Calu3 (cell line): Measurements from ENCODE around the gene MS4A2. TPM values are rescaled to one million over a fixed set of nuclear protein-coding genes. Genes with fewer than 3 reads are reported as not detected.
"Not testable (repeated sequence)": the region's sequence is repeated elsewhere in the genome, so short reads cannot be mapped to it uniquely, and the experiment has no call there.

Experiments
- BruUV-seq: library from RNA; stranded (reverse); fragments of 400-500 nt; replicated peaks from 2 replicates; lab custom pipeline; 2021; lab: Mats Ljungman, UMichigan
- CTCF ChIA-PET: fragments of 300-600 bp; sonication (Branson Sonifier 250); formaldehyde crosslinking; loops from one replicate; lab custom pipeline; 2022; ENCODE audit warnings: antibody characterized with exemption; lab: Charles Lee
- DNase-seq: peaks from one replicate; pipeline ENCODE4 v3.0.0; 2022
- H3K27ac Mint-ChIP-seq: one replicate; pipeline ENCODE4 v1.8.0; 2022; ENCODE audit warnings: mixed read lengths; ENCODE audit not compliant: unreplicated experiment
- H3K27me3 Mint-ChIP-seq: one replicate; pipeline ENCODE4 v1.8.0; 2022; ENCODE audit warnings: mixed read lengths; ENCODE audit not compliant: unreplicated experiment
- H3K36me3 Mint-ChIP-seq: one replicate; pipeline ENCODE4 v1.8.0; 2022; ENCODE audit warnings: mild to moderate bottlenecking, moderate library complexity, mixed read lengths; ENCODE audit not compliant: insufficient read depth, unreplicated experiment
- H3K4me1 Mint-ChIP-seq: one replicate; pipeline ENCODE4 v1.8.0; 2022; ENCODE audit warnings: mild to moderate bottlenecking, low read depth, mixed read lengths; ENCODE audit not compliant: unreplicated experiment
- H3K4me3 Mint-ChIP-seq: one replicate; pipeline ENCODE4 v1.8.0; 2022; ENCODE audit warnings: mild to moderate bottlenecking, low read depth, moderate library complexity, mixed read lengths; ENCODE audit not compliant: unreplicated experiment
- H3K9me3 Mint-ChIP-seq: one replicate; pipeline ENCODE4 v1.8.0; 2022; ENCODE audit warnings: low read depth, mixed read lengths; ENCODE audit not compliant: unreplicated experiment
- CTCF ChIP-seq: fragments of 200-600 bp; IDR thresholded peaks from one replicate; pipeline ENCODE4 v1.8.0; 2022; ENCODE audit warnings: antibody characterized with exemption; ENCODE audit not compliant: unreplicated experiment
- intact Hi-C: fragments of 100-400 bp; cut with micrococcal nuclease; formaldehyde crosslinking; loops from one replicate; pipeline ENCODE4 v1.10.0; 2022; ENCODE audit not compliant: unreplicated experiment
- total RNA-seq: library from RNA; stranded (reverse); gene quantifications from 2 replicates; pipeline ENCODE4 v1.2.3, GENCODE V29; 2022

The MS4A2 gene
- total RNA-seq, 1 experiment from 2014 or later, result not detected

GRCh38 chr11:60127311-60127811, 38.9 kb downstream of the MS4A2 start:
- peak; percentile 71 for DNase-seq
- H3K27me3 Mint-ChIP-seq, result no peaks in the 10 kb centered on the region
- BruUV-seq, result no TSS peak
- intact Hi-C loops, result loop anchor here (2.0 to 5.0 kb wide), 5 partner anchors 41 to 261 kb away; partner anchors contain the start of genes OOSP4A and TCN1
- H3K9me3 Mint-ChIP-seq, result peaks cover 4% of the 10 kb centered on the region
- CTCF ChIA-PET, result interaction anchor here (0.7 to 2.6 kb wide), 5 partner anchors 42 to 262 kb away, joined by 3 to 8 read pairs (median 4); no protein-coding TSS in a partner anchor
- no peak overlapping the region for H3K4me3 Mint-ChIP-seq
- H3K27ac Mint-ChIP-seq, result peak overlapping the region; percentile 95
- peaks cover 64% of the 10 kb centered on the region for H3K4me1 Mint-ChIP-seq
- peaks cover 11% of the 10 kb centered on the region for H3K36me3 Mint-ChIP-seq
- TF ChIP-seq CTCF, result no peak

- Mint-ChIP-seq H3K27ac (peak overlapping the region; percentile 95), H3K4me1 (peaks cover 59% of the 10 kb centered on the region), H3K36me3 (peaks cover 11% of the 10 kb centered on the region), H3K4me3 (no peak overlapping the region), H3K9me3 (peaks cover 6% of the 10 kb centered on the region), H3K27me3 (no peaks in the 10 kb centered on the region)
- BruUV-seq, result no TSS peak
- CTCF ChIA-PET, result interaction anchor here (1.1 to 2.6 kb wide), 2 partner anchors 123 to 263 kb away, joined by 4 to 8 read pairs; no protein-coding TSS in a partner anchor
- no peak for TF ChIP-seq CTCF
- intact Hi-C loops, result loop anchor here (5.0 kb wide), 3 partner anchors 61 to 166 kb away; partner anchors contain the start of gene OOSP4A
- no peak for DNase-seq
Observed at GRCh38 chr11:60128376-60128775, 39.9 kb downstream of the MS4A2 start.

- CTCF ChIA-PET, BruUV-seq, H3K4me3 Mint-ChIP-seq, DNase-seq, H3K9me3 Mint-ChIP-seq, H3K27me3 Mint-ChIP-seq: not testable (repeated sequence)
- Mint-ChIP-seq H3K36me3 (peaks cover 11% of the 10 kb centered on the region), H3K27ac (peak overlapping the region; percentile 95), H3K4me1 (peaks cover 59% of the 10 kb centered on the region)
- intact Hi-C loops, result loop anchor here (5.0 kb wide), 3 partner anchors 62 to 167 kb away; partner anchors contain the start of gene OOSP4A
Observed at GRCh38 chr11:60128866-60129265, 40.4 kb downstream of the MS4A2 start.

GRCh38 chr11:60129853-60130252, 41.4 kb downstream of the MS4A2 start:
- Mint-ChIP-seq H3K4me1 (peaks cover 52% of the 10 kb centered on the region), H3K27me3 (no peaks in the 10 kb centered on the region), H3K9me3 (peaks cover 9% of the 10 kb centered on the region), H3K27ac (peak overlapping the region; percentile 38), H3K4me3 (no peak overlapping the region), H3K36me3 (peaks cover 11% of the 10 kb centered on the region)
- CTCF ChIA-PET, result interaction anchor here (0.7 to 1.0 kb wide), 4 partner anchors 39 to 307 kb away, joined by 3 to 7 read pairs (median 4); no protein-coding TSS in a partner anchor
- TF ChIP-seq CTCF, result no peak
- intact Hi-C loops, result loop anchor here (1.0 to 5.0 kb wide), 5 partner anchors 63 to 307 kb away; partner anchors contain the start of gene OOSP4A
- BruUV-seq, result no TSS peak
- no peak for DNase-seq
